HG02759 (cell line): ENCODE measurements around the gene APOL6.

Experiments used
- ATAC-seq: cut with Tn5 transposase; IDR thresholded peaks from one replicate; pipeline ENCODE4 v1.9.1; 2021; ENCODE audit warnings: mild to moderate bottlenecking, moderate library complexity; ENCODE audit not compliant: unreplicated experiment

The APOL6 gene

GRCh38 chr22:35711336-35711735 lies 63.1 kb downstream of the APOL6 start:
- no peak for ATAC-seq

GRCh38 chr22:35712672-35713071 lies 64.4 kb downstream of the APOL6 start:
- ATAC-seq = no peak

GRCh38 chr22:35717572-35717971 lies 69.3 kb downstream of the APOL6 start, which contains the start of gene APOL5:
Gene APOL5 (plus strand): TSS chr22:35717872. CDS start chr22:35717872, 0 bp downstream.
- ATAC-seq = no peak
